ENCODE measurements around the gene STAT3.
"Not testable (repeated sequence)": the region's sequence is repeated elsewhere in the genome, so short reads cannot be mapped to it uniquely, and the experiment has no call there.

STAT3 gene

GRCh38 chr17:42421136-42421506 lies 32.9 kb upstream of the STAT3 start:
- Histone ChIP-seq H3K27ac (ENCODE audit: low read length) (no peak overlapping the region), H3K4me3 (ENCODE audit: low read length) (peak overlapping the region; percentile 78), H3K9ac (ENCODE audit: low read length) (no peak overlapping the region), H3K9me3 (ENCODE audit: control insufficient read depth, low read depth, low read length) (no peaks in the 10 kb centered on the region), H3K36me3 (ENCODE audit: control insufficient read depth, low read depth, low read length) (no peaks in the 10 kb centered on the region), H3K27me3 (ENCODE audit: control insufficient read depth, insufficient read depth, low read length) (peaks cover 46% of the 10 kb centered on the region), H3K4me1 (ENCODE audit: control insufficient read depth, low read depth, low read length) (peaks cover 5% of the 10 kb centered on the region)

GRCh38 chr17:42417981-42418380 lies 29.7 kb upstream of the STAT3 start:
- peaks cover 15% of the 10 kb centered on the region for H3K4me1 ChIP-seq (ENCODE audit: control insufficient read depth, low read depth, low read length)
- not testable (repeated sequence) for H3K36me3 ChIP-seq (ENCODE audit: control insufficient read depth, low read depth, low read length); H3K9me3 ChIP-seq (ENCODE audit: control insufficient read depth, low read depth, low read length); H3K9ac ChIP-seq (ENCODE audit: low read length); H3K27ac ChIP-seq (ENCODE audit: low read length); H3K4me3 ChIP-seq (ENCODE audit: low read length)
- peaks cover 30% of the 10 kb centered on the region for H3K27me3 ChIP-seq (ENCODE audit: control insufficient read depth, insufficient read depth, low read length)

- no peak overlapping the region for H3K9ac ChIP-seq (ENCODE audit: low read length)
- peaks cover 10% of the 10 kb centered on the region for H3K4me1 ChIP-seq (ENCODE audit: control insufficient read depth, low read depth, low read length)
- H3K4me3 ChIP-seq (ENCODE audit: low read length) = no peak overlapping the region
- no peaks in the 10 kb centered on the region for H3K36me3 ChIP-seq (ENCODE audit: control insufficient read depth, low read depth, low read length)
- H3K27me3 ChIP-seq (ENCODE audit: control insufficient read depth, insufficient read depth, low read length) = no peaks in the 10 kb centered on the region
- no peak overlapping the region for H3K27ac ChIP-seq (ENCODE audit: low read length)
- no peaks in the 10 kb centered on the region for H3K9me3 ChIP-seq (ENCODE audit: control insufficient read depth, low read depth, low read length)
Observed at GRCh38 chr17:42414704-42415409, 26.6 kb upstream of the STAT3 start.

- Histone ChIP-seq H3K27ac (ENCODE audit: low read length) (no peak overlapping the region), H3K4me3 (ENCODE audit: low read length) (no peak overlapping the region), H3K36me3 (ENCODE audit: control insufficient read depth, low read depth, low read length) (no peaks in the 10 kb centered on the region), H3K9me3 (ENCODE audit: control insufficient read depth, low read depth, low read length) (no peaks in the 10 kb centered on the region), H3K27me3 (ENCODE audit: control insufficient read depth, insufficient read depth, low read length) (no peaks in the 10 kb centered on the region), H3K4me1 (ENCODE audit: control insufficient read depth, low read depth, low read length) (peaks cover 10% of the 10 kb centered on the region), H3K9ac (ENCODE audit: low read length) (no peak overlapping the region)
Observed at GRCh38 chr17:42413464-42414040, 25.3 kb upstream of the STAT3 start.

- Histone ChIP-seq H3K4me1 (ENCODE audit: control insufficient read depth, low read depth, low read length) (peaks cover 20% of the 10 kb centered on the region), H3K9ac (ENCODE audit: low read length) (no peak overlapping the region), H3K36me3 (ENCODE audit: control insufficient read depth, low read depth, low read length) (no peaks in the 10 kb centered on the region), H3K4me3 (ENCODE audit: low read length) (no peak overlapping the region), H3K9me3 (ENCODE audit: control insufficient read depth, low read depth, low read length) (no peaks in the 10 kb centered on the region), H3K27ac (ENCODE audit: low read length) (no peak overlapping the region), H3K27me3 (ENCODE audit: control insufficient read depth, insufficient read depth, low read length) (no peaks in the 10 kb centered on the region)
Observed at GRCh38 chr17:42411905-42412679, 23.9 kb upstream of the STAT3 start.

GRCh38 chr17:42411361-42411760 lies 23.1 kb upstream of the STAT3 start:
- Histone ChIP-seq H3K27me3 (ENCODE audit: control insufficient read depth, insufficient read depth, low read length) (no peaks in the 10 kb centered on the region), H3K9me3 (ENCODE audit: control insufficient read depth, low read depth, low read length) (no peaks in the 10 kb centered on the region), H3K36me3 (ENCODE audit: control insufficient read depth, low read depth, low read length) (no peaks in the 10 kb centered on the region), H3K27ac (ENCODE audit: low read length) (no peak overlapping the region), H3K9ac (ENCODE audit: low read length) (no peak overlapping the region), H3K4me3 (ENCODE audit: low read length) (no peak overlapping the region), H3K4me1 (ENCODE audit: control insufficient read depth, low read depth, low read length) (peaks cover 20% of the 10 kb centered on the region)

GRCh38 chr17:42410319-42410685 lies 22.1 kb upstream of the STAT3 start:
- H3K27ac ChIP-seq (ENCODE audit: low read length) = no peak overlapping the region
- no peaks in the 10 kb centered on the region for H3K9me3 ChIP-seq (ENCODE audit: control insufficient read depth, low read depth, low read length)
- no peaks in the 10 kb centered on the region for H3K27me3 ChIP-seq (ENCODE audit: control insufficient read depth, insufficient read depth, low read length)
- H3K4me1 ChIP-seq (ENCODE audit: control insufficient read depth, low read depth, low read length) = peaks cover 20% of the 10 kb centered on the region
- no peak overlapping the region for H3K4me3 ChIP-seq (ENCODE audit: low read length)
- no peaks in the 10 kb centered on the region for H3K36me3 ChIP-seq (ENCODE audit: control insufficient read depth, low read depth, low read length)
- H3K9ac ChIP-seq (ENCODE audit: low read length) = no peak overlapping the region

GRCh38 chr17:42409523-42410318 lies 21.5 kb upstream of the STAT3 start:
- Histone ChIP-seq H3K4me1 (ENCODE audit: control insufficient read depth, low read depth, low read length) (peaks cover 14% of the 10 kb centered on the region), H3K9me3 (ENCODE audit: control insufficient read depth, low read depth, low read length) (no peaks in the 10 kb centered on the region), H3K27ac (ENCODE audit: low read length) (no peak overlapping the region), H3K36me3 (ENCODE audit: control insufficient read depth, low read depth, low read length) (no peaks in the 10 kb centered on the region), H3K27me3 (ENCODE audit: control insufficient read depth, insufficient read depth, low read length) (no peaks in the 10 kb centered on the region), H3K9ac (ENCODE audit: low read length) (no peak overlapping the region), H3K4me3 (ENCODE audit: low read length) (no peak overlapping the region)

- no peaks in the 10 kb centered on the region for H3K36me3 ChIP-seq (ENCODE audit: control insufficient read depth, low read depth, low read length)
- H3K9me3 ChIP-seq (ENCODE audit: control insufficient read depth, low read depth, low read length) = no peaks in the 10 kb centered on the region
- H3K27ac ChIP-seq (ENCODE audit: low read length) = no peak overlapping the region
- H3K4me3 ChIP-seq (ENCODE audit: low read length) = no peak overlapping the region
- no peaks in the 10 kb centered on the region for H3K27me3 ChIP-seq (ENCODE audit: control insufficient read depth, insufficient read depth, low read length)
- H3K4me1 ChIP-seq (ENCODE audit: control insufficient read depth, low read depth, low read length) = peaks cover 10% of the 10 kb centered on the region
- no peak overlapping the region for H3K9ac ChIP-seq (ENCODE audit: low read length)
Observed at GRCh38 chr17:42408061-42408460, 19.8 kb upstream of the STAT3 start.

- Histone ChIP-seq H3K9ac (ENCODE audit: low read length) (no peak overlapping the region), H3K27me3 (ENCODE audit: control insufficient read depth, insufficient read depth, low read length) (no peaks in the 10 kb centered on the region), H3K9me3 (ENCODE audit: control insufficient read depth, low read depth, low read length) (no peaks in the 10 kb centered on the region), H3K27ac (ENCODE audit: low read length) (no peak overlapping the region), H3K4me3 (ENCODE audit: low read length) (no peak overlapping the region), H3K4me1 (ENCODE audit: control insufficient read depth, low read depth, low read length) (peaks cover 17% of the 10 kb centered on the region), H3K36me3 (ENCODE audit: control insufficient read depth, low read depth, low read length) (no peaks in the 10 kb centered on the region)
Observed at GRCh38 chr17:42407289-42407836, 19.1 kb upstream of the STAT3 start.

- Histone ChIP-seq H3K4me3 (ENCODE audit: low read length) (no peak overlapping the region), H3K4me1 (ENCODE audit: control insufficient read depth, low read depth, low read length) (peaks cover 23% of the 10 kb centered on the region), H3K27ac (ENCODE audit: low read length) (no peak overlapping the region), H3K27me3 (ENCODE audit: control insufficient read depth, insufficient read depth, low read length) (no peaks in the 10 kb centered on the region), H3K9me3 (ENCODE audit: control insufficient read depth, low read depth, low read length) (no peaks in the 10 kb centered on the region), H3K36me3 (ENCODE audit: control insufficient read depth, low read depth, low read length) (no peaks in the 10 kb centered on the region), H3K9ac (ENCODE audit: low read length) (no peak overlapping the region)
Observed at GRCh38 chr17:42406615-42407288, 18.5 kb upstream of the STAT3 start.

All from iPS-18a (cell line).